Measurements from ENCODE around the gene RAB1B. TPM values are rescaled to one million over a fixed set of nuclear protein-coding genes. Genes with fewer than 3 reads are reported as not detected.
A peak's percentile ranks its signal among the peaks of the same experiment; 100 is the strongest.

The RAB1B gene
- total and polyA plus RNA-seq, 2 donors (not counting 1 experiment from before 2014, with no cell fraction given) = 77.1 to 77.8 TPM

DNA sequence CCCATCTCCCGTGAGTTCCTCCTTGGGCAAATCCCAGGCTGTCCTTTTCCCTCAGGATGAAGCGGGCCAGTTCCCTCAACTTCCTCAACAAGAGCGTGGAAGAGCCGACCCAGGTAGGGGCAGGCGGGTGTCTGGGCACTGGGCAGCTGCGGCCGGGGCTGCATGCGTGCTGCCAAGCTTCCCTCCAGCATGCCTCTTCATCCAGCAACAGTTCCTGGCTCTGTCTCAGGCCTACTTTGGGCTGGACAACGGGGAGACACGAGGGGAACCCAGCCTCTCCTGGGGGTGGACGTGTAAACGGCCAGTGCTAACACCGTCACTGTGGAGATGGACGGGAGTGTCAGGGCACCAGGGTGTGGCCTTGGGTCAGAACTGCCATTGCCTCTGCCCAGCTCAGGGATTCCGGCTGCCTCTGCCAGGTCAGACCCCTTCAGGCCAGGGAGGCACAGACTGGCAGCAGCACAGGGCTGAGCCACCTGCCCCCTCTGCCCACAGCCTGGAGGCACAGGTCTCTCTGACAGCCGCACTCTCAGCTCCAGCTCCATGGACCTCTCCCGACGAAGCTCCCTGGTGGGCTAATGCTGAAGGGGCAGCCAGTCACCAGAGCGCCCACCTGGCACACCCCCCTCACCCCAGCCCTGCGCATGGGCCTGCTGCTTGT, 1.9 kb upstream of the RAB1B start:
- WGBS (ENCODE audit: insufficient coverage) = 96% methylated on average over 20 of the region's 20 CpGs
- ChIA-PET POLR2A (interaction anchor here (1.0 to 2.4 kb wide), 3 partner anchors 11 to 264 kb away, joined by 5 to 11 read pairs (median 8); partner anchors contain the start of genes BANF1 and EIF1AD), CTCF (interaction anchor here (1.1 kb wide), 1 partner anchor 45 kb away, joined by 4 read pairs; no protein-coding TSS in a partner anchor)
- Histone ChIP-seq H3K9me3 (ENCODE audit: control extremely low read depth in 1 of 3, control insufficient read depth in 2 of 3, insufficient read depth in 1 of 3, low read length in 2 of 3) (no peaks in the 10 kb centered on the region), H3K27me3 (replicated peaks in 1 of 4; ENCODE audit: control extremely low read depth in 1 of 4, control insufficient read depth in 3 of 4, insufficient read depth in 4 of 4, low read length in 3 of 4) (no peaks in the 10 kb centered on the region), H4K20me1 (ENCODE audit: control insufficient read depth, insufficient read depth, low read length, poor library complexity, severe bottlenecking) (peaks cover 19% of the 10 kb centered on the region), H3K4me3 (ENCODE audit: control extremely low read depth in 1 of 5, extremely low read depth in 1 of 5, insufficient read depth in 1 of 5, low read depth in 2 of 5, low read length in 4 of 5) (peak overlapping the region in 1 of 5 experiments; percentile 100), H2AFZ (ENCODE audit: insufficient read depth, low read depth, low read length, poor library complexity, severe bottlenecking) (peak overlapping the region; percentile 79), H3K27ac (ENCODE audit: low read length in 2 of 2) (peak overlapping the region in 1 of 2 donors; percentile 60), H3K4me2 (replicated peaks; ENCODE audit: low read depth, low read length, poor library complexity, severe bottlenecking) (peak overlapping the region; percentile 99), H3K4me1 (ENCODE audit: control insufficient read depth in 2 of 2, insufficient read depth in 2 of 2, low read length in 2 of 2) (peaks cover 14 to 27% of the 10 kb centered on the region in 2 donors), H3K9ac (ENCODE audit: low read length) (peak overlapping the region; percentile 94), H3K79me2 (ENCODE audit: control insufficient read depth, insufficient read depth, low read length) (peaks cover 29% of the 10 kb centered on the region), H3K36me3 (replicated peaks in 1 of 2; ENCODE audit: control extremely low read depth in 1 of 2, control insufficient read depth in 1 of 2, extremely low read depth in 1 of 2, insufficient read depth in 2 of 2, low read length in 1 of 2) (peaks cover 0 to 41% of the 10 kb centered on the region in 2 experiments)
- Mint-ChIP-seq H3K27me3 (no peaks in the 10 kb centered on the region), H3K4me1 (peaks cover 29% of the 10 kb centered on the region), H3K9me3 (ENCODE audit: insufficient read depth) (no peaks in the 10 kb centered on the region), H3K27ac (no peak overlapping the region), H3K4me3 (peak overlapping the region; percentile 95)
- DNase-seq (peak; percentile 43), ATAC-seq (ENCODE audit: low read depth) (no peak)
- intact Hi-C loops (cut with micrococcal nuclease) = loop anchor here (5.0 kb wide), 2 partner anchors 409 to 554 kb away; partner anchors contain the start of genes CFL1 and KAT5
- TF ChIP-seq, protein P1, sequence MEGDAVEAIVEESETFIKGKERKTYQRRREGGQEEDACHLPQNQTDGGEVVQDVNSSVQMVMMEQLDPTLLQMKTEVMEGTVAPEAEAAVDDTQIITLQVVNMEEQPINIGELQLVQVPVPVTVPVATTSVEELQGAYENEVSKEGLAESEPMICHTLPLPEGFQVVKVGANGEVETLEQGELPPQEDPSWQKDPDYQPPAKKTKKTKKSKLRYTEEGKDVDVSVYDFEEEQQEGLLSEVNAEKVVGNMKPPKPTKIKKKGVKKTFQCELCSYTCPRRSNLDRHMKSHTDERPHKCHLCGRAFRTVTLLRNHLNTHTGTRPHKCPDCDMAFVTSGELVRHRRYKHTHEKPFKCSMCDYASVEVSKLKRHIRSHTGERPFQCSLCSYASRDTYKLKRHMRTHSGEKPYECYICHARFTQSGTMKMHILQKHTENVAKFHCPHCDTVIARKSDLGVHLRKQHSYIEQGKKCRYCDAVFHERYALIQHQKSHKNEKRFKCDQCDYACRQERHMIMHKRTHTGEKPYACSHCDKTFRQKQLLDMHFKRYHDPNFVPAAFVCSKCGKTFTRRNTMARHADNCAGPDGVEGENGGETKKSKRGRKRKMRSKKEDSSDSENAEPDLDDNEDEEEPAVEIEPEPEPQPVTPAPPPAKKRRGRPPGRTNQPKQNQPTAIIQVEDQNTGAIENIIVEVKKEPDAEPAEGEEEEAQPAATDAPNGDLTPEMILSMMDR (IDR thresholded peaks at IDR 0.05) = no peak
- no peak for TF ChIP-seq EZH2 (IDR thresholded peaks at IDR 0.05; ENCODE audit: borderline replicate concordance, insufficient read depth, low read depth, low read length, poor library complexity, severe bottlenecking)

DNA sequence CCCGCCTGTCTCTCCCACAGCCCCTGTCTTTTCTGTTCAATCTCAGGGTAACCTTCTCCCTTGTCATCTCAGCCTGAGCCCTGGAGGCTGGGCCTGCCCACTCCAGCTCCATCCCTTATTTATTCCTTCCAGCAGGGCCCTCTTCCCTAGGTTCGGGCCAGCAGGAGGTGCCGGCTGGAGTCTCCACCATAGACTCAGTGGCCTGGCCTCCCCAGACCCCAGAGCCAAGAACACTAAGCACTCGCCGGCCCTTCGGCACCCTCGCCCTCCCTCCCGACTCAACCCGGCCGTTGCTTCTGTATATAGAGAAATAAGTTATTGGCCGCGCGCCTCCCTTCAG, 1.4 kb upstream of the RAB1B start:
- ChIA-PET CTCF (interaction anchor here (0.8 to 1.6 kb wide), 4 partner anchors 15 to 44 kb away, joined by 3 to 9 read pairs (median 4); partner anchors contain the start of gene YIF1A), POLR2A (interaction anchor here (0.8 to 2.4 kb wide), 9 partner anchors 15 to 1145 kb away, joined by 3 to 11 read pairs (median 6); partner anchors contain the start of genes BANF1, EIF1AD, FAU and MRPL49)
- no peak for DNase-seq
- peak overlapping the region; percentile 96 for H3K27ac Mint-ChIP-seq
- Histone ChIP-seq H3K79me2 (ENCODE audit: control insufficient read depth, insufficient read depth, low read length) (peaks cover 34% of the 10 kb centered on the region), H3K27ac (ENCODE audit: low read length in 2 of 2) (peak overlapping the region; percentile 47 to 60), H2AFZ (ENCODE audit: insufficient read depth, low read depth, low read length, poor library complexity, severe bottlenecking) (peak overlapping the region; percentile 79), H3K27me3 (replicated peaks in 1 of 4; ENCODE audit: control extremely low read depth in 1 of 4, control insufficient read depth in 3 of 4, insufficient read depth in 4 of 4, low read length in 3 of 4) (no peaks in the 10 kb centered on the region), H4K20me1 (ENCODE audit: control insufficient read depth, insufficient read depth, low read length, poor library complexity, severe bottlenecking) (peaks cover 24% of the 10 kb centered on the region), H3K36me3 (replicated peaks in 1 of 2; ENCODE audit: control extremely low read depth in 1 of 2, control insufficient read depth in 1 of 2, extremely low read depth in 1 of 2, insufficient read depth in 2 of 2, low read length in 1 of 2) (peaks cover 0 to 41% of the 10 kb centered on the region in 2 experiments), H3K9me3 (ENCODE audit: control extremely low read depth in 1 of 3, control insufficient read depth in 2 of 3, insufficient read depth in 1 of 3, low read length in 2 of 3) (no peaks in the 10 kb centered on the region), H3K4me1 (ENCODE audit: control insufficient read depth in 2 of 2, insufficient read depth in 2 of 2, low read length in 2 of 2) (peaks cover 14 to 27% of the 10 kb centered on the region in 2 donors), H3K4me2 (replicated peaks; ENCODE audit: low read depth, low read length, poor library complexity, severe bottlenecking) (peak overlapping the region; percentile 99), H3K4me3 (ENCODE audit: control extremely low read depth in 1 of 5, extremely low read depth in 1 of 5, insufficient read depth in 1 of 5, low read depth in 2 of 5, low read length in 4 of 5) (peak overlapping the region in 4 of 5 experiments; percentile 97 to 100 (median 98)), H3K9ac (ENCODE audit: low read length) (peak overlapping the region; percentile 94)
- peaks cover 29% of the 10 kb centered on the region for H3K4me1 Mint-ChIP-seq
- TF ChIP-seq, protein P1 (IDR thresholded peaks at IDR 0.05) = no peak
- TF ChIP-seq EZH2 (IDR thresholded peaks at IDR 0.05; ENCODE audit: borderline replicate concordance, insufficient read depth, low read depth, low read length, poor library complexity, severe bottlenecking) = no peak
- intact Hi-C loops (cut with micrococcal nuclease) = loop anchor here (5.0 kb wide), 2 partner anchors 410 to 555 kb away; partner anchors contain the start of genes CFL1 and KAT5
- H3K27me3 Mint-ChIP-seq = no peaks in the 10 kb centered on the region
- ATAC-seq (ENCODE audit: low read depth) = no peak
- WGBS (ENCODE audit: insufficient coverage) = 74% methylated on average over 3 of the region's 13 CpGs
- H3K9me3 Mint-ChIP-seq (ENCODE audit: insufficient read depth) = no peaks in the 10 kb centered on the region
- H3K4me3 Mint-ChIP-seq = peak overlapping the region; percentile 95

All from B cell (primary cell).